Liver (tissue), 9 donors: Measurements from ENCODE around the gene NUP214. TPM values are rescaled to one million over a fixed set of nuclear protein-coding genes. Genes with fewer than 3 reads are reported as not detected.

Experiments used
- DNase-seq: peaks from one replicate; pipeline ENCODE4 v3.0.0-alpha.2; 2017; ENCODE audit warnings: low spot score
- H3K27ac ChIP-seq, 2 donors: one replicate each; pipeline ENCODE4 v1.7.0; 2013; ENCODE audit warnings: inconsistent platforms in 2 of 2, low read length in 2 of 2, control low read depth in 1 of 2, low read depth in 1 of 2, mild to moderate bottlenecking in 1 of 2
- H3K27me3 ChIP-seq, 4 donors: one replicate each; pipeline versions ENCODE4 v1.6.1 to v1.7.0; 2013; ENCODE audit warnings: low read length in 3 of 4, inconsistent platforms in 1 of 4, mild to moderate bottlenecking in 1 of 4, moderate library complexity in 1 of 4; ENCODE audit not compliant: control insufficient read depth in 4 of 4, insufficient read depth in 4 of 4
- H3K36me3 ChIP-seq, 4 donors: one replicate each; pipeline versions ENCODE4 v1.6.1 to v1.7.0; 2013; ENCODE audit warnings: low read length in 3 of 4, mild to moderate bottlenecking in 3 of 4, low read depth in 1 of 4, moderate library complexity in 1 of 4; ENCODE audit not compliant: control insufficient read depth in 4 of 4, insufficient read depth in 3 of 4
- H3K4me1 ChIP-seq, 4 donors: one replicate each; pipeline versions ENCODE4 v1.6.1 to v1.7.0; 2013; ENCODE audit warnings: low read length in 3 of 4, mild to moderate bottlenecking in 3 of 4, moderate library complexity in 1 of 4; ENCODE audit not compliant: control insufficient read depth in 4 of 4, insufficient read depth in 4 of 4
- H3K4me3 ChIP-seq, 3 donors: one replicate each; pipeline versions ENCODE4 v1.6.1 to v1.7.0; 2013; ENCODE audit warnings: low read length in 3 of 3, control low read depth in 1 of 3, low read depth in 1 of 3, mild to moderate bottlenecking in 1 of 3
- H3K9ac ChIP-seq, 2 donors: one replicate each; pipeline ENCODE4 v1.7.0; 2013; ENCODE audit warnings: low read length in 2 of 2, mild to moderate bottlenecking in 2 of 2, moderate library complexity in 2 of 2, control low read depth in 1 of 2, low read depth in 1 of 2
- H3K9me3 ChIP-seq, 4 donors: one replicate each; pipeline versions ENCODE4 v1.6.1 to v1.7.0; 2013; ENCODE audit warnings: low read length in 3 of 4; ENCODE audit not compliant: control insufficient read depth in 4 of 4
- FOXA1 ChIP-seq: IDR thresholded peaks from 2 replicates; pipeline ENCODE4 v1.6.1; 2016; ENCODE audit warnings: antibody characterized with exemption
- FOXA2 ChIP-seq: IDR thresholded peaks from 2 replicates; pipeline ENCODE4 v1.6.1; 2016; ENCODE audit warnings: antibody characterized with exemption
- GABPA ChIP-seq, 2 donors: IDR thresholded peaks in 1 of 2; conservative IDR thresholded peaks in 1 of 2; 2 replicates each; pipeline ENCODE4 v1.6.1; 2016; ENCODE audit warnings: antibody characterized with exemption in 2 of 2, mild to moderate bottlenecking in 1 of 2, moderate library complexity in 1 of 2
- HNF4A ChIP-seq, 2 donors: conservative IDR thresholded peaks; 2 replicates each; pipeline ENCODE4 v1.6.1; 2016; ENCODE audit warnings: antibody characterized with exemption in 2 of 2, mild to moderate bottlenecking in 2 of 2
- HNF4G ChIP-seq: IDR thresholded peaks from 2 replicates; pipeline ENCODE4 v1.6.1; 2016; ENCODE audit warnings: antibody characterized with exemption
- JUND ChIP-seq, 2 donors: IDR thresholded peaks; 2 replicates each; pipeline ENCODE4 v1.6.1; 2016; ENCODE audit warnings: antibody characterized with exemption in 2 of 2
- NR2F2 ChIP-seq: IDR thresholded peaks from 2 replicates; pipeline ENCODE4 v1.6.1; 2016; ENCODE audit warnings: antibody characterized with exemption
- RAD21 ChIP-seq, 2 donors: IDR thresholded peaks; 2 replicates each; pipeline ENCODE4 v1.6.1; 2016; ENCODE audit warnings: antibody characterized with exemption in 2 of 2, mild to moderate bottlenecking in 2 of 2
- RXRA ChIP-seq, 2 donors: IDR thresholded peaks; 2 replicates each; pipeline ENCODE4 v1.6.1; 2017 to 2018; ENCODE audit warnings: antibody characterized with exemption in 2 of 2, mild to moderate bottlenecking in 1 of 2
- SP1 ChIP-seq: IDR thresholded peaks from 2 replicates; pipeline ENCODE4 v1.6.1; 2018; ENCODE audit warnings: antibody characterized with exemption, mild to moderate bottlenecking
- TAF1 ChIP-seq: conservative IDR thresholded peaks from 2 replicates; pipeline ENCODE4 v1.6.1; 2016; ENCODE audit warnings: antibody characterized with exemption, mild to moderate bottlenecking
- YY1 ChIP-seq: IDR thresholded peaks from 2 replicates; pipeline ENCODE4 v1.6.1; 2016; ENCODE audit warnings: antibody characterized with exemption, mild to moderate bottlenecking
- ZBTB33 ChIP-seq: IDR thresholded peaks from 2 replicates; pipeline ENCODE4 v1.6.1; 2016; ENCODE audit warnings: antibody characterized with exemption
- WGBS: extraction: QIAGEN DNeasy Blood & Tissue Kit; methylation state at CpG from one replicate; pipeline ENCODE4 v1.1.7; 2013; 5-methylcytosine and 5-hydroxymethylcytosine counted together
- polyA plus RNA-seq, 2 donors: library from polyadenylated mRNA; stranded (reverse) in 1 of 2; unstranded in 1 of 2; fragments of 200-250 nt in 1 of 2; fragments of >200 nt in 1 of 2; fragmentation: Nextera tagmentation in 1 of 2; extraction: Ambion mirVana in 1 of 2; gene quantifications; one replicate each; pipeline versions ENCODE4 v1.2.1 to v1.2.3, GENCODE V29; 2013 to 2015
- total RNA-seq, 2 donors: library from RNA; depleted of rRNA; stranded (reverse); fragments of >200 nt; gene quantifications; one replicate each; pipeline ENCODE4 v1.2.3, GENCODE V29; 2014
- TF ChIP-seq, protein P1 (sequence below): IDR thresholded peaks from 2 replicates; pipeline ENCODE4 v1.6.1; 2016; ENCODE audit warnings: antibody characterized with exemption
- TF ChIP-seq, protein P2 (sequence below): IDR thresholded peaks from 2 replicates; pipeline ENCODE4 v1.6.1; 2016; ENCODE audit warnings: antibody characterized with exemption
- TF ChIP-seq, protein P3 (sequence below): IDR thresholded peaks from 2 replicates; pipeline ENCODE4 v1.6.1; 2016; ENCODE audit warnings: antibody characterized with exemption, mild to moderate bottlenecking
- TF ChIP-seq, protein P4 (sequence below): fragments of 150-350 bp; IDR thresholded peaks from 2 replicates; pipeline ENCODE4 v1.5.1; 2017; ENCODE audit warnings: improper control_type of control experiment, low read depth, low read length; ENCODE audit not compliant: missing input control
- donor health status: healthy.
- donor health status: healthy.
- donor health status: healthy.
- donor health status: healthy.
- donor health status: healthy.

Gene NUP214
- total and polyA plus RNA-seq, 4 donors = 8.8 to 19.5 (median 16.5) TPM

DNA sequence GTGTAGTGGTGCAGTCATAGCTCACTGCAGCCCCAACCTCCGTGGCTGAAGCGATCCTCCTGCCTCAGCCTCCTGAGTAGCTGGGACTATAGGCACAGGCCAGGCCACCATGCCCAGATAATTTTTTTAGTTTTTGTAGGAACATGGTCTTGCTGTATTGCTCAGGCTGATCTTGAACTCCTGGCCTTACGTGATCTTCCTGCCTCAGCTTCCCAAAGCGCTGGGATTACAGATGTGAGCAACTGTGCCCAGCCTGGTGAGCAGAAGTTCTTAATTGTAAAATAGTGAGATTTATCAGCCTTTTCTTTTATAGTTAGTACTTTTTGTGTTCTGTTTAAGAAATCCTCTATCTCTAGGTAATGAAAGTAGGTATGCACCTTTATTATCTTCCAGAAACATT is 42.5 kb downstream of the NUP214 start:
- WGBS = 93% methylated on average over 4 of the region's 4 CpGs
- no peak overlapping the region for H3K9ac ChIP-seq

More for the DNA sequence above, 42.5 kb downstream of the NUP214 start:
- Histone ChIP-seq H3K36me3 (peaks cover 9 to 38% (median 22%) of the 10 kb centered on the region in 4 donors), H3K9me3 (no peaks in the 10 kb centered on the region), H3K27ac (no peak overlapping the region), H3K27me3 (no peaks in the 10 kb centered on the region), H3K4me3 (no peak overlapping the region), H3K4me1 (peaks cover 0 to 4% (median 0%) of the 10 kb centered on the region in 4 donors)
- TF ChIP-seq, protein P1, sequence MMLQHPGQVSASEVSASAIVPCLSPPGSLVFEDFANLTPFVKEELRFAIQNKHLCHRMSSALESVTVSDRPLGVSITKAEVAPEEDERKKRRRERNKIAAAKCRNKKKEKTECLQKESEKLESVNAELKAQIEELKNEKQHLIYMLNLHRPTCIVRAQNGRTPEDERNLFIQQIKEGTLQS = no peak
- TF ChIP-seq RAD21 (IDR thresholded peaks at IDR 0.05) = no peak
- TF ChIP-seq FOXA1 = no peak
- TF ChIP-seq JUND (IDR thresholded peaks at IDR 0.05) = no peak
- TF ChIP-seq, protein P2, sequence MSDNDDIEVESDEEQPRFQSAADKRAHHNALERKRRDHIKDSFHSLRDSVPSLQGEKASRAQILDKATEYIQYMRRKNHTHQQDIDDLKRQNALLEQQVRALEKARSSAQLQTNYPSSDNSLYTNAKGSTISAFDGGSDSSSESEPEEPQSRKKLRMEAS = no peak
- no peak for TF ChIP-seq FOXA2
- TF ChIP-seq YY1 = no peak
- no peak for TF ChIP-seq TAF1
- TF ChIP-seq, protein P3, sequence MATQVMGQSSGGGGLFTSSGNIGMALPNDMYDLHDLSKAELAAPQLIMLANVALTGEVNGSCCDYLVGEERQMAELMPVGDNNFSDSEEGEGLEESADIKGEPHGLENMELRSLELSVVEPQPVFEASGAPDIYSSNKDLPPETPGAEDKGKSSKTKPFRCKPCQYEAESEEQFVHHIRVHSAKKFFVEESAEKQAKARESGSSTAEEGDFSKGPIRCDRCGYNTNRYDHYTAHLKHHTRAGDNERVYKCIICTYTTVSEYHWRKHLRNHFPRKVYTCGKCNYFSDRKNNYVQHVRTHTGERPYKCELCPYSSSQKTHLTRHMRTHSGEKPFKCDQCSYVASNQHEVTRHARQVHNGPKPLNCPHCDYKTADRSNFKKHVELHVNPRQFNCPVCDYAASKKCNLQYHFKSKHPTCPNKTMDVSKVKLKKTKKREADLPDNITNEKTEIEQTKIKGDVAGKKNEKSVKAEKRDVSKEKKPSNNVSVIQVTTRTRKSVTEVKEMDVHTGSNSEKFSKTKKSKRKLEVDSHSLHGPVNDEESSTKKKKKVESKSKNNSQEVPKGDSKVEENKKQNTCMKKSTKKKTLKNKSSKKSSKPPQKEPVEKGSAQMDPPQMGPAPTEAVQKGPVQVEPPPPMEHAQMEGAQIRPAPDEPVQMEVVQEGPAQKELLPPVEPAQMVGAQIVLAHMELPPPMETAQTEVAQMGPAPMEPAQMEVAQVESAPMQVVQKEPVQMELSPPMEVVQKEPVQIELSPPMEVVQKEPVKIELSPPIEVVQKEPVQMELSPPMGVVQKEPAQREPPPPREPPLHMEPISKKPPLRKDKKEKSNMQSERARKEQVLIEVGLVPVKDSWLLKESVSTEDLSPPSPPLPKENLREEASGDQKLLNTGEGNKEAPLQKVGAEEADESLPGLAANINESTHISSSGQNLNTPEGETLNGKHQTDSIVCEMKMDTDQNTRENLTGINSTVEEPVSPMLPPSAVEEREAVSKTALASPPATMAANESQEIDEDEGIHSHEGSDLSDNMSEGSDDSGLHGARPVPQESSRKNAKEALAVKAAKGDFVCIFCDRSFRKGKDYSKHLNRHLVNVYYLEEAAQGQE = no peak
- TF ChIP-seq HNF4G = no peak
- no peak for TF ChIP-seq GABPA (IDR thresholded peaks at IDR 0.05 in 1 of 2, conservative IDR thresholded peaks at IDR 0.05 in 1 of 2)
- no peak for TF ChIP-seq RXRA (IDR thresholded peaks at IDR 0.05)
- TF ChIP-seq, protein P4, sequence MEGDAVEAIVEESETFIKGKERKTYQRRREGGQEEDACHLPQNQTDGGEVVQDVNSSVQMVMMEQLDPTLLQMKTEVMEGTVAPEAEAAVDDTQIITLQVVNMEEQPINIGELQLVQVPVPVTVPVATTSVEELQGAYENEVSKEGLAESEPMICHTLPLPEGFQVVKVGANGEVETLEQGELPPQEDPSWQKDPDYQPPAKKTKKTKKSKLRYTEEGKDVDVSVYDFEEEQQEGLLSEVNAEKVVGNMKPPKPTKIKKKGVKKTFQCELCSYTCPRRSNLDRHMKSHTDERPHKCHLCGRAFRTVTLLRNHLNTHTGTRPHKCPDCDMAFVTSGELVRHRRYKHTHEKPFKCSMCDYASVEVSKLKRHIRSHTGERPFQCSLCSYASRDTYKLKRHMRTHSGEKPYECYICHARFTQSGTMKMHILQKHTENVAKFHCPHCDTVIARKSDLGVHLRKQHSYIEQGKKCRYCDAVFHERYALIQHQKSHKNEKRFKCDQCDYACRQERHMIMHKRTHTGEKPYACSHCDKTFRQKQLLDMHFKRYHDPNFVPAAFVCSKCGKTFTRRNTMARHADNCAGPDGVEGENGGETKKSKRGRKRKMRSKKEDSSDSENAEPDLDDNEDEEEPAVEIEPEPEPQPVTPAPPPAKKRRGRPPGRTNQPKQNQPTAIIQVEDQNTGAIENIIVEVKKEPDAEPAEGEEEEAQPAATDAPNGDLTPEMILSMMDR = no peak
- no peak for TF ChIP-seq SP1
- no peak for TF ChIP-seq NR2F2
- no peak for TF ChIP-seq HNF4A (conservative IDR thresholded peaks at IDR 0.05)
- TF ChIP-seq ZBTB33 = no peak
- no peak for DNase-seq
